HepG2 (cell line): ENCODE results near the gene LSMEM2. TPM values are rescaled to one million over a fixed set of nuclear protein-coding genes. Genes with fewer than 3 reads are reported as not detected.

ENCODE experiments used
- BCL6 ChIP-seq: IDR thresholded peaks from 2 replicates; pipeline ENCODE4 v1.6.1; 2016; ENCODE audit warnings: missing genetic modification reagents, missing compliant biosample characterization
- CBX2 ChIP-seq, 2 experiments: fragments of 200-600 bp in 1 of 2; sonication (generic); formaldehyde crosslinking in 1 of 2; IDR thresholded peaks; 2 replicates each; pipeline versions ENCODE4 v1.7.0 to v1.8.1; 2018 to 2022; ENCODE audit warnings: low read depth in 2 of 2, low read length in 1 of 2, mild to moderate bottlenecking in 1 of 2, missing genetic modification reagents in 1 of 2
- HNRNPLL ChIP-seq: fragments of 200-400 bp; formaldehyde crosslinking; IDR thresholded peaks from 2 replicates; pipeline ENCODE4 v1.6.1; 2017; ENCODE audit warnings: mild to moderate bottlenecking, low read depth, low read length; ENCODE audit not compliant: poor library complexity, severe bottlenecking
- KLF9 ChIP-seq: IDR thresholded peaks from 2 replicates; pipeline ENCODE4 v1.6.1; 2016; ENCODE audit warnings: low read depth
- RXRB ChIP-seq: IDR thresholded peaks from 2 replicates; pipeline ENCODE4 v1.6.1; 2016; ENCODE audit warnings: borderline replicate concordance, missing genetic modification reagents, missing compliant biosample characterization
- SAP130 ChIP-seq: IDR thresholded peaks from 2 replicates; pipeline ENCODE4 v1.6.1; 2016; ENCODE audit warnings: low read depth
- SNRNP70 ChIP-seq: fragments of 200-400 bp; formaldehyde crosslinking; IDR thresholded peaks from 2 replicates; pipeline ENCODE4 v1.6.1; 2017; ENCODE audit warnings: mild to moderate bottlenecking, low read depth, low read length, moderate library complexity
- STAT5B ChIP-seq: sonication (generic); formaldehyde crosslinking; IDR thresholded peaks from 2 replicates; pipeline ENCODE4 v1.4.0; 2020; ENCODE audit warnings: missing genetic modification reagents
- TARDBP ChIP-seq: sonication (generic); formaldehyde crosslinking; IDR thresholded peaks from 2 replicates; pipeline ENCODE4 v1.8.0; 2022; ENCODE audit warnings: mild to moderate bottlenecking, missing genetic modification reagents
- TOE1 ChIP-seq: sonication (generic); formaldehyde crosslinking; IDR thresholded peaks from 2 replicates; pipeline ENCODE4 v1.4.0; 2020; ENCODE audit warnings: mild to moderate bottlenecking, missing genetic modification reagents
- YY1 ChIP-seq: IDR thresholded peaks from 2 replicates; pipeline ENCODE4 v1.6.1; 2011; ENCODE audit warnings: low read length, low read depth, moderate library complexity, mild to moderate bottlenecking; ENCODE audit not compliant: insufficient read depth, insufficient replicate concordance
- ZKSCAN5 ChIP-seq: sonication (generic); formaldehyde crosslinking; IDR thresholded peaks from 2 replicates; pipeline ENCODE4 v1.5.1; 2020; ENCODE audit warnings: mild to moderate bottlenecking, missing genetic modification reagents
- ZNF160 ChIP-seq: sonication (generic); formaldehyde crosslinking; IDR thresholded peaks from 2 replicates; pipeline ENCODE4 v1.8.0; 2022; ENCODE audit warnings: mild to moderate bottlenecking, inconsistent platforms, missing genetic modification reagents
- ZNF615 ChIP-seq: sonication (generic); formaldehyde crosslinking; IDR thresholded peaks from 2 replicates; pipeline ENCODE4 v1.5.0; 2020; ENCODE audit warnings: mild to moderate bottlenecking, missing genetic modification reagents, borderline replicate concordance
- ZNF781 ChIP-seq: sonication (generic); formaldehyde crosslinking; IDR thresholded peaks from 2 replicates; pipeline ENCODE4 v1.5.1; 2020; ENCODE audit warnings: borderline replicate concordance, mild to moderate bottlenecking, missing genetic modification reagents; ENCODE audit errors: not compliant biosample characterization
- ZSCAN30 ChIP-seq: sonication (generic); formaldehyde crosslinking; IDR thresholded peaks from 2 replicates; pipeline ENCODE4 v1.5.0; 2020; ENCODE audit warnings: mild to moderate bottlenecking, missing genetic modification reagents
- polyA plus RNA-seq, 8 experiments: library from polyadenylated mRNA; depleted of rRNA in 3 of 8; stranded (reverse) in 7 of 8; unstranded in 1 of 8; fragments of >200 nt; fragmentation: Illumina TruSeq in 4 of 8; extraction: Trizol in 4 of 8; gene quantifications; 2 replicates each; pipeline versions ENCODE4 v1.2.1 to v1.2.3, GENCODE V29; 2011 to 2016; ENCODE audit warnings: low read depth in 4 of 8, missing spikeins in 1 of 8, mixed read lengths in 1 of 8; ENCODE audit not compliant: insufficient read depth in 1 of 8
- total RNA-seq, 5 experiments: library from RNA; depleted of rRNA; stranded (reverse); fragments of >200 nt; fragmentation: Illumina TruSeq; extraction: Trizol; gene quantifications; 2 replicates each; pipeline ENCODE4 v1.2.3, GENCODE V29; 2016; ENCODE audit warnings: low read depth in 1 of 5
- TF ChIP-seq, protein P1 (sequence below): sonication (generic); formaldehyde crosslinking; conservative IDR thresholded peaks from 2 replicates; pipeline ENCODE4 v1.4.0; 2020; ENCODE audit warnings: missing genetic modification reagents
- TF ChIP-seq, protein P2 (sequence below): IDR thresholded peaks from 2 replicates; pipeline ENCODE4 v1.6.1; 2016; ENCODE audit warnings: mild to moderate bottlenecking
- TF ChIP-seq, protein P3 (sequence below): sonication (generic); formaldehyde crosslinking; IDR thresholded peaks from 2 replicates; pipeline ENCODE4 v1.4.0; 2020; ENCODE audit warnings: low read depth, mild to moderate bottlenecking, missing genetic modification reagents
- TF ChIP-seq, protein P4 (sequence below): sonication (generic); formaldehyde crosslinking; IDR thresholded peaks from 2 replicates; pipeline ENCODE4 v1.4.0; 2020; ENCODE audit warnings: mild to moderate bottlenecking, low read depth, missing genetic modification reagents
- TF ChIP-seq, protein P5 (sequence below): sonication (generic); formaldehyde crosslinking; IDR thresholded peaks from 2 replicates; pipeline ENCODE4 v1.9.0; 2021; ENCODE audit warnings: missing genetic modification reagents, borderline replicate concordance

The LSMEM2 gene
- total and polyA plus RNA-seq, 2 of the 13 experiments (the other 11 are each of a cell fraction or from before 2014, with no cell fraction given): 0.07 to 0.41 TPM

DNA sequence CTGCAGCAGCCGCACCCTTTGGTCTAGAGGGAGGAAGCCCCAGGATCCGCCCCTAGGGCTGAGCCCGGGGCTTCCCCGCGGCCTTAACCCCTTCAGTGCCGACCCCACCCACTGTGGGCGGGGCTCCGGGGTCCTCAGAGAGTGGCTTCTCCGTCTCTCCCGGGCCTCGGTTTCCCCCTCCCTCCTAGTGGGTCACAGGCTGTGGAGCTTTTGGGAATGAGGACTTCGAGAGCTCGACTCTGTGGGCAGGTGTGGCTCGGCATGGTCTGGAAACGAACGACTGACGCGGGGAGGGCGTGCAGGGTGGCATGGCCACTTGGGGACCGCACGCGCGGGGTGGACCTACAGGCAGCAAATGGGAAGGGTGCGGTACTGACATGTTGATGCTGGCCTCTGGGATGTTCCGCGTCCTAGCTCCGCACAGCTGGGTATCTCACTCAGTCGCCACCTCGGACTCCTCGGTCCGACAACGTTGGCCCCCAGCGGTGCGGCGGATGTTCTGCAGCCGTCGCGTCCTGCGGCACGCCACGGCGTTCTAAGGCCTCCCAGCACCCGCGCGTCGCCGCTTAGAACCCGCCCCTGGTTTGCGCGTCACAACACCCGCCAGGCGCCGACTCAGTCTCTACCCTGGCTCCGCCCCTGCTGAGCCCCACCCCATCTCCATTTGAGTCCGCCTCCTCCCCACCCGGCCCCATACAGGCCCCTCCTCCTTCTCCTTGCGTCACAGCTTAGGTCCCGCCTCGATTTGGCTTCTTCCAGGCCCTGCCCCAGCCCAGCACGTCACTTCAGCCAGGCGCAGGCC lies 20.1 kb downstream of the LSMEM2 start, which contains the start of the genes HYAL3 and NAA80 (continued):
- TF ChIP-seq HNRNPLL (peak; percentile 48), TARDBP (CRISPR knock-in tag) (peak; percentile 60), ZNF781 (CRISPR knock-in tag) (no peak), SAP130 (CRISPR knock-in tag) (peak; percentile 54), YY1 (no peak), ZSCAN30 (no peak), ZNF160 (CRISPR knock-in tag) (0 out of 2 replicates have a peak, but pooled peaks have one; percentile 15), ZKSCAN5 (no peak), STAT5B (CRISPR knock-in tag) (no peak), CBX2 (IDR thresholded peaks at IDR 0.05; ENCODE audit: low read depth, low read length) (no peak), CBX2 (CRISPR knock-in tag; IDR thresholded peaks at IDR 0.05; ENCODE audit: low read depth) (no peak), SNRNP70 (no peak), KLF9 (no peak), TOE1 (CRISPR knock-in tag) (no peak; the same call in 1 of the 2 replicates), RXRB (CRISPR knock-in tag) (0 out of 2 replicates have a peak, but pooled peaks have one; percentile 18), BCL6 (CRISPR knock-in tag) (peak; percentile 31; the same call in 1 of the 2 replicates), ZNF615 (CRISPR knock-in tag) (no peak)
- TF ChIP-seq, protein P1, sequence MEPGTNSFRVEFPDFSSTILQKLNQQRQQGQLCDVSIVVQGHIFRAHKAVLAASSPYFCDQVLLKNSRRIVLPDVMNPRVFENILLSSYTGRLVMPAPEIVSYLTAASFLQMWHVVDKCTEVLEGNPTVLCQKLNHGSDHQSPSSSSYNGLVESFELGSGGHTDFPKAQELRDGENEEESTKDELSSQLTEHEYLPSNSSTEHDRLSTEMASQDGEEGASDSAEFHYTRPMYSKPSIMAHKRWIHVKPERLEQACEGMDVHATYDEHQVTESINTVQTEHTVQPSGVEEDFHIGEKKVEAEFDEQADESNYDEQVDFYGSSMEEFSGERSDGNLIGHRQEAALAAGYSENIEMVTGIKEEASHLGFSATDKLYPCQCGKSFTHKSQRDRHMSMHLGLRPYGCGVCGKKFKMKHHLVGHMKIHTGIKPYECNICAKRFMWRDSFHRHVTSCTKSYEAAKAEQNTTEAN: peak; percentile 56; the same call in 1 of the 2 replicates
- TF ChIP-seq, protein P2, sequence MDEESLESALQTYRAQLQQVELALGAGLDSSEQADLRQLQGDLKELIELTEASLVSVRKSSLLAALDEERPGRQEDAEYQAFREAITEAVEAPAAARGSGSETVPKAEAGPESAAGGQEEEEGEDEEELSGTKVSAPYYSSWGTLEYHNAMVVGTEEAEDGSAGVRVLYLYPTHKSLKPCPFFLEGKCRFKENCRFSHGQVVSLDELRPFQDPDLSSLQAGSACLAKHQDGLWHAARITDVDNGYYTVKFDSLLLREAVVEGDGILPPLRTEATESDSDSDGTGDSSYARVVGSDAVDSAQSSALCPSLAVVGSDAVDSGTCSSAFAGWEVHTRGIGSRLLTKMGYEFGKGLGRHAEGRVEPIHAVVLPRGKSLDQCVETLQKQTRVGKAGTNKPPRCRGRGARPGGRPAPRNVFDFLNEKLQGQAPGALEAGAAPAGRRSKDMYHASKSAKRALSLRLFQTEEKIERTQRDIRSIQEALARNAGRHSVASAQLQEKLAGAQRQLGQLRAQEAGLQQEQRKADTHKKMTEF (CRISPR knock-in tag): peak; percentile 82; the same call in 1 of the 2 replicates
- TF ChIP-seq, protein P3, sequence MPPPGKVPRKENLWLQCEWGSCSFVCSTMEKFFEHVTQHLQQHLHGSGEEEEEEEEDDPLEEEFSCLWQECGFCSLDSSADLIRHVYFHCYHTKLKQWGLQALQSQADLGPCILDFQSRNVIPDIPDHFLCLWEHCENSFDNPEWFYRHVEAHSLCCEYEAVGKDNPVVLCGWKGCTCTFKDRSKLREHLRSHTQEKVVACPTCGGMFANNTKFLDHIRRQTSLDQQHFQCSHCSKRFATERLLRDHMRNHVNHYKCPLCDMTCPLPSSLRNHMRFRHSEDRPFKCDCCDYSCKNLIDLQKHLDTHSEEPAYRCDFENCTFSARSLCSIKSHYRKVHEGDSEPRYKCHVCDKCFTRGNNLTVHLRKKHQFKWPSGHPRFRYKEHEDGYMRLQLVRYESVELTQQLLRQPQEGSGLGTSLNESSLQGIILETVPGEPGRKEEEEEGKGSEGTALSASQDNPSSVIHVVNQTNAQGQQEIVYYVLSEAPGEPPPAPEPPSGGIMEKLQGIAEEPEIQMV (CRISPR knock-in tag): peak; percentile 50
- TF ChIP-seq, protein P4, sequence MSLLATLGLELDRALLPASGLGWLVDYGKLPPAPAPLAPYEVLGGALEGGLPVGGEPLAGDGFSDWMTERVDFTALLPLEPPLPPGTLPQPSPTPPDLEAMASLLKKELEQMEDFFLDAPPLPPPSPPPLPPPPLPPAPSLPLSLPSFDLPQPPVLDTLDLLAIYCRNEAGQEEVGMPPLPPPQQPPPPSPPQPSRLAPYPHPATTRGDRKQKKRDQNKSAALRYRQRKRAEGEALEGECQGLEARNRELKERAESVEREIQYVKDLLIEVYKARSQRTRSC: no peak
- TF ChIP-seq, protein P5, sequence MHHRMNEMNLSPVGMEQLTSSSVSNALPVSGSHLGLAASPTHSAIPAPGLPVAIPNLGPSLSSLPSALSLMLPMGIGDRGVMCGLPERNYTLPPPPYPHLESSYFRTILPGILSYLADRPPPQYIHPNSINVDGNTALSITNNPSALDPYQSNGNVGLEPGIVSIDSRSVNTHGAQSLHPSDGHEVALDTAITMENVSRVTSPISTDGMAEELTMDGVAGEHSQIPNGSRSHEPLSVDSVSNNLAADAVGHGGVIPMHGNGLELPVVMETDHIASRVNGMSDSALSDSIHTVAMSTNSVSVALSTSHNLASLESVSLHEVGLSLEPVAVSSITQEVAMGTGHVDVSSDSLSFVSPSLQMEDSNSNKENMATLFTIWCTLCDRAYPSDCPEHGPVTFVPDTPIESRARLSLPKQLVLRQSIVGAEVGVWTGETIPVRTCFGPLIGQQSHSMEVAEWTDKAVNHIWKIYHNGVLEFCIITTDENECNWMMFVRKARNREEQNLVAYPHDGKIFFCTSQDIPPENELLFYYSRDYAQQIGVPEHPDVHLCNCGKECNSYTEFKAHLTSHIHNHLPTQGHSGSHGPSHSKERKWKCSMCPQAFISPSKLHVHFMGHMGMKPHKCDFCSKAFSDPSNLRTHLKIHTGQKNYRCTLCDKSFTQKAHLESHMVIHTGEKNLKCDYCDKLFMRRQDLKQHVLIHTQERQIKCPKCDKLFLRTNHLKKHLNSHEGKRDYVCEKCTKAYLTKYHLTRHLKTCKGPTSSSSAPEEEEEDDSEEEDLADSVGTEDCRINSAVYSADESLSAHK (CRISPR knock-in tag): no peak
